GM18867 (cell line): Measurements from ENCODE around the gene ZDHHC14.
"Not testable (repeated sequence)": the region's sequence is repeated elsewhere in the genome, so short reads cannot be mapped to it uniquely, and the experiment has no call there.

Experiments used
- ATAC-seq: cut with Tn5 transposase; IDR thresholded peaks from one replicate; pipeline ENCODE4 v1.9.1; 2021; ENCODE audit warnings: mild to moderate bottlenecking, moderate library complexity; ENCODE audit not compliant: unreplicated experiment

The ZDHHC14 gene

DNA sequence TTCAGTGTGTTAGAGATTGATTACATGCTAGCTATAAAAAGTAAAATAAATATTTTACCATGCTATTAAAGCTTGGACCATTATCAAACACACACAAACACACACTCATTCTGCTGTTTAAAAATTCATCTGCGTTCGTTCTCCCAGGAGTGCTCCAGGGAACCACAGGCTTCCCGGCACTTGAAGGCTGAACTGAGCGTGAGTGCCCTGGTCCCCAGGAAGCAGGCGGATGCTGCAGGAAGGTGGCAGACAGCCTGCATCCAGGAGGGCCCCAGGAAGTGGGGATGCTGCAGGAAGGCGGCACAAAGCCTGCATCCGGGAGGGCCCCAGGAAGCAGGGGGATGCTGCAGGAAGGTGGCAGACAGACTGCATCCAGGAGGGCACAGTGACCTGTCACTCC, 294.8 kb downstream of the ZDHHC14 start:
- ATAC-seq, result no peak

DNA sequence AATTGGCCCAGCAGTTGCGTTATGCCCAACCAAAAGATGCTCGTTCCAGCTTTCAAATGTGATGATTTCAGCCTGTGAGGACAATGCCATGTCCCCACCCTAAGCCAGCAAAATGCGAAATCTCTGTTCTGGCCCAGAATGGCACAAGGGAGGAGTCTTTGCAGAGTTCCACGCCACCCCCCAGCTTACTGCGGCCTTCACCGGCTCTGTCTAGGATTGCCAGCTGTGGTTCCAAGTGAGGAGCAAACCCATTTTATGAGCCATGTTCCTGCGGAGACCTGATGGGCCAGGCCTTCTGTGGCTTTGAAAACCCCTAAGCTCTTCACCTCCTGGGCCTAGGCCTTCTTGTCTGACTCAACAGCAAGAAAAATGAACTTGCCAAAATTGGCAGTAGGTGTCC, 295.3 kb downstream of the ZDHHC14 start:
- ATAC-seq, result no peak

DNA sequence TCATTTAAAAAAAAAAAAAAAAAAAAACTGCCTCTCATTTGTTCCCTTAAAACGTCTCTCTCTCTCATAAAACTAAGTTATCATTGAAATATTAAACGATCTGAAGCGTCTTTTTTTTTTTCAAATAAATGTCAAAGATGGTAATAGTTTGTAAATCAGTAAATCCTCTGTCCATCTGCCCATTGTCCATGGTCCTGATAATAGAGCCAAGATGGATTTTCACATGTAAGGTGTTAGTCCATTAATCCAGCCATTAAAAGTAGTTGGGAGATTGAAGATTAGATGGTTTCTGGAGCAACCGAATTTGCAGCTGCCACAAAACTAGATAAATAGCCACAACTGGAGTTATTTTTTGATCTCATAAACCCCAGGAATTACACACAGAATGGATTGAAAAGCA, 296.2 kb downstream of the ZDHHC14 start:
- no peak for ATAC-seq

- no peak for ATAC-seq
Measured at GRCh38 chr6:157679605-157680580, 298.9 kb downstream of the ZDHHC14 start.

GRCh38 chr6:157681041-157681650, 300.2 kb downstream of the ZDHHC14 start:
- ATAC-seq, result no peak

DNA sequence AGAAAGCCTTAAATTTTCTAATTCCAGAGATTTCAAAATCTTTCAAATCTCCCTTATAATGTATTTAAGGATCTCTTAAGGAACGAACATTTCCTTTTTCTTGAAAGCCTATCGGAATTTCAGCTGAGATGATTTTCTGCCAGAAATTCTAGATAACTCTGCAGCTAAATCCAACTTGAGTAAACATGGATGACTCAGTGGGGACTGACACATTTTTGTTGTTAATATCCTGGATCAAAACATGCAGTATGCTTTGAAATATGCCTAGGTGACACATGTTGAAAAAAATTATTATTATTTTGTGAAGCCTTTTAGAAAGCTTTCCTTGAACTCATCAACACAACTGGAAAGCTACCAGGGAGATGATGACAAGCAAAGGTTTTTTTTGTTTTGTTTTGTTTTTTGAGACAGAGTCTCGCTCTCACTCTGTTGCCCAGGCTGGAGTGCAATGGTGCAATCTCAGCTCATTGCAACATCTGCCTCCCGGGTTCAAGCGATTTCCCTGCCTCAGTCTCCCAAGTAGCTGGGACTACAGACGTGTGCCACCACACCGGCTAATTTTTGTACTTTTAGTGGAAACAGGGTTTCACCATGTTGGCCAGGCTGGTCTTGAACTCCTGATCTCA, 302.0 kb downstream of the ZDHHC14 start:
- ATAC-seq, result no peak

DNA sequence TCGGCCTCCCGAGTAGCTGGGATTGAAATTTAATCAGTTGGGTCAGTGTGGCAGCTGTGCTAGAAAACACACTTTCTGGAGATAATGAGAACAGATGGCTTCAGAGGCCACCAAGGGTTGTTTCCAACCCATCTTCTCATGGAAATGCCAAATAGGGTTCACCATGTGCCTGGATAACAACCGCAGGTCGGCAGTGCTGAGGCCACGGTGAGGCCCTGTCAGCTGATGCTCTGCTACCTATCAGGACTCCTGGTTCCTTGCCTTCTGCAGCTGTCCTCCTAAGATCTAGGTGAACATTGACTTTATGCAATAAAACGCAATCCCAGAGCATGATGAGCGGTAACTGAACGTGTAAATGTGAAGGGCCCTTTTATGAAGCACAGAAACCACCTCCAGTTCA, 302.7 kb downstream of the ZDHHC14 start:
- no peak for ATAC-seq

DNA sequence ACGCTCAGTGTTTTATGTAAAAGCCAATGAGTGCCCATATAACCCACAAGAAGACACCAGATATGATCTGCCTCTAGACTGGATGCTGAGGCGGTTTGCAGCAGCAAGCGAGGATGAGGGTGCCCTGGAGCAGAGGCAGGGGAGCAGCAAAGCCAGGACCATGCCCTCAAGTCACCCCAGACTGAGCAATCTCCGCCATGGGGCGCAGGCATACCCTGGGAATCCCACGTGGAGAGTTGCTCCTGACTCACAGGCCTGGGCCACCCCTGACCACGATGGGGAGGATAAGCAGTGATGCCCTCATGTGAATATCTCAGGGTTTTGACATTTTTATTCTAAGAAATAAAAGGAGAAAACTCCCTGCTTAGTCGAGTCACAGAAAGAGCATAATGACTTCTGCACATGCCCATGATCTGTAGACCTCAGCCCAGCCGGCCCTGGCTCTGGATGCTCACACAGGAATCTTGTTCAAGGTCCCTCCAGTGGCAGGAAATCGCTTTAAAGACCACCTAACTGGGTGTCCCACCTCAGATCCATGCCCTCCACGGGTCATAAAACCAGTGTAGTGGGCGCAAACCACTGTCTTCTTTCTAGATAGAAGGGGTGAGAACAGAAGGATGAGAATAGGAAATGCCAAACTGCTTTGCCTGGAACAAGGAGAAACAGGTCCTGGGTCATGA, 303.8 kb downstream of the ZDHHC14 start:
- no peak for ATAC-seq

DNA sequence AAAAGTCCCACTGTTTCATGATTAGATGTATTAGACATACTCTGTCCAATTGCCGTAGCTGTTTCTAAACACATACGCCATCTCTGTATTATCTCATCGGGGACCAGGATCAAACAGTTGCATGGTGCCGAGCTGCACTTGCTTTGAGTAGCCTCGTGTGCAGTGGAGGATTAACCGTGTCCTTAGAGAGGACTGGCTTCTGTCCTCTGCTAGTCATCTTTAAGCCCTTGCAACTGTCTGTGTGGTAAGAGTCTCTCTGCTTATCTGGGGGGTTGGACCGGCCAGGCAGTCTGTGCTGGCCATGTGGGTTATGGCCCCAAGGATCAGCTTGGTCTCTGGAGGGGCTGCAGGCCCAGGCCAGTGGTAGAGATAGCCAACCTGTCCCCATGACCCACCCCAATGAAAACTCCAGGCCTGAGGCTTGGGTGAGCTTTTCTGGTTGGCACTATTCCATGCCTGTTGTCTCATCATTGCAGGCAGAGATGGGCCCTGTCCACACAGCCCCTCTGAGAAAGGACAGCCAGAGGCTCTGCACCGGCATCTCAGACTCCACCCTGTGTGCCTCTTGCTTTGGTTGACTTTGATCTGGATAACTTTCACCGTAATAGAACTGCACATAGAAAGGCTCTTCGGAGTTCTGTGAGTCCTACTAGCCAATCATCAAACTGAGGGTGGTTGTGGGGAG, 304.7 kb downstream of the ZDHHC14 start:
- no peak for ATAC-seq

DNA sequence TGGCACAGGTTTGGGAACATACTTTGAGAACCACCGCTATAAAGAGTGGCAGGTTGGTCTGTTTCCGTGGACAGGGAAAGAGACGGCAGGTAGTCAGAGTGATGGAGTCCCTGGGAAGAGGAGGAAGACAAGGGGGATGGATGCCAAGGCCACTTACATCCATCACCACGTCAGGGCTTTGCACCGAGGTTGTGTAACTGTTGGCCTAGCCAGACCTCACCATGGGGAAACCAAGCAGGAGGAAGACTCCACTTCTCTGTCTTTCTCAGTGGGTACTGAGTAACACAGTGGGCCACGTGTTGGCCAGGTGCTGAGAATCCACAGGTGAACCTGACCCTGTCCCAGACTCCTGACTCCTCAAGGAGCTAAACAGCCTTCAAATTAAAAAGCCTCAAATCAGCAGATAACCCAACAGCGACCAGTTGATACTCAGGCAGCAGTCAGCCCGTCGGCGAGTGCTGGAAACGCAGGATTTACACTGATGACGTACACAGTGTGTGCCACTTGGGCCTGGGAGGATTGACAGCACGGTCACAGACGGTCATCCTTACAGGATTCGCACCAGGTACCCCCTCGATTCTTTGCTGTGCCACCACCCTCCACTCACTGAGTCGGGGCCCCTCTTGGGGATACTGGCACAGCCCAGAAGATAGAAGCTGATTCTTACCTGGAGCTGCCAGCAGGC, 307.4 kb downstream of the ZDHHC14 start:
- no peak for ATAC-seq

GRCh38 chr6:157688960-157689599, 308.1 kb downstream of the ZDHHC14 start:
- ATAC-seq, result no peak

GRCh38 chr6:157689875-157690274, 308.9 kb downstream of the ZDHHC14 start:
- no peak for ATAC-seq

DNA sequence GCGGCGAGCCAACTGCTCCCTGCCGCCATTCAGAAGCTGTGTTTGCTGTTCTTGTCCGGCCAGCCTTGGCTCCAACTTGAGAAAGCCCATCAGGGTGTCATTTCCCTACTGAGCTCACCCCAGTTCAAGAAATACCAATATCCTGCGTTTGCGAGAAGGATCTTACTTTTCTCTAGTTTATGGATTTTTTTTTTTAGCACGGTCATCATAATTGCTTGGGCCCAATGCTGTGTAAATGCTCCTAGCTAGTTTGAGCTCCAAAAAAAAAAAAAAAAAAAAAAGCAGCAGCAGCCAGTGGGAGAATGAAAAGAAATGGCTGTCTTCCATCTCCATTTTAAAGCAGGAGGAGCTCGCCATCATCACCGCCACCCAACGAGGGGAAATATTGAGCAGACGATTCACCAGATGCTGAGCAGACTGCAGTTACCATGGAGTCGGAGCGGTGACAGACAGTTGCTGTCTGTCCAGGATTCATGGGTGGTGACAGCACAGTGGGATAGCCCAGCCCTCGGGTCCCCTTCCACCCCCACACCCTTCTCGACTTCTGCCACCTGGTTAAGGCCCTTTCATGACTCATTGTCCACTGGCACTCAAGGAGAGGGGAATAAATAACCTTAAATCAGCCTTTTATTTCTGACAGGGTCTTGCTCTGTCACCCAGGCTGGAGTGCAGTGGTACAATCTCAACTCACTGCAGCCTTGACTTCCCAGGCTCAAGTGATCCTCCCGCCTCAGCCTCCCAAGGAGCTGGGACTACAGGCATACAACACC, 309.6 kb downstream of the ZDHHC14 start:
- ATAC-seq, result no peak

GRCh38 chr6:157691621-157692020, 310.6 kb downstream of the ZDHHC14 start:
- not testable (repeated sequence) for ATAC-seq

DNA sequence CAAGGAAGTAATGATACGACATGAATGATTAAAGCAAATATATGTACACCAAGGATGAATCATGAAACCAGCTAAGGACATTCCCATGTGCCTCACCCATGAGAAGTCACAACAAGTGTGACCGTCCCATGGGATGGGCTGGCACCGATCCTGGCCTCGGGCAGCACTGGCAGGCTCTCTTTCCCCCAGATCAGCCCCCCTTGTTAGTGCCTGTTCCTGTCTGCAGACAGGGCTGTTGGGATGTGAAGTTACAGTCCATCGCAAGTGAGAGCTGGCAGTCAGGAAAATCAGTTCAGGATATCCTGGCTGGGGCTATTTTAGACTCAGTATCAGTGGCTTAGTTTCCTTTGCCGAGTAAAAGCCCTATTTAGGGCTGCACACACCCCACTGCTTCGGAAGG, 312.9 kb downstream of the ZDHHC14 start:
- no peak for ATAC-seq

- ATAC-seq, result no peak
Measured at GRCh38 chr6:157695301-157696040, 314.5 kb downstream of the ZDHHC14 start.

GRCh38 chr6:157699777-157700636, 319.0 kb downstream of the ZDHHC14 start:
- ATAC-seq, result no peak
